ENCODE measurements around the gene THBD.

Gene THBD, protein sequence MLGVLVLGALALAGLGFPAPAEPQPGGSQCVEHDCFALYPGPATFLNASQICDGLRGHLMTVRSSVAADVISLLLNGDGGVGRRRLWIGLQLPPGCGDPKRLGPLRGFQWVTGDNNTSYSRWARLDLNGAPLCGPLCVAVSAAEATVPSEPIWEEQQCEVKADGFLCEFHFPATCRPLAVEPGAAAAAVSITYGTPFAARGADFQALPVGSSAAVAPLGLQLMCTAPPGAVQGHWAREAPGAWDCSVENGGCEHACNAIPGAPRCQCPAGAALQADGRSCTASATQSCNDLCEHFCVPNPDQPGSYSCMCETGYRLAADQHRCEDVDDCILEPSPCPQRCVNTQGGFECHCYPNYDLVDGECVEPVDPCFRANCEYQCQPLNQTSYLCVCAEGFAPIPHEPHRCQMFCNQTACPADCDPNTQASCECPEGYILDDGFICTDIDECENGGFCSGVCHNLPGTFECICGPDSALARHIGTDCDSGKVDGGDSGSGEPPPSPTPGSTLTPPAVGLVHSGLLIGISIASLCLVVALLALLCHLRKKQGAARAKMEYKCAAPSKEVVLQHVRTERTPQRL

DNA sequence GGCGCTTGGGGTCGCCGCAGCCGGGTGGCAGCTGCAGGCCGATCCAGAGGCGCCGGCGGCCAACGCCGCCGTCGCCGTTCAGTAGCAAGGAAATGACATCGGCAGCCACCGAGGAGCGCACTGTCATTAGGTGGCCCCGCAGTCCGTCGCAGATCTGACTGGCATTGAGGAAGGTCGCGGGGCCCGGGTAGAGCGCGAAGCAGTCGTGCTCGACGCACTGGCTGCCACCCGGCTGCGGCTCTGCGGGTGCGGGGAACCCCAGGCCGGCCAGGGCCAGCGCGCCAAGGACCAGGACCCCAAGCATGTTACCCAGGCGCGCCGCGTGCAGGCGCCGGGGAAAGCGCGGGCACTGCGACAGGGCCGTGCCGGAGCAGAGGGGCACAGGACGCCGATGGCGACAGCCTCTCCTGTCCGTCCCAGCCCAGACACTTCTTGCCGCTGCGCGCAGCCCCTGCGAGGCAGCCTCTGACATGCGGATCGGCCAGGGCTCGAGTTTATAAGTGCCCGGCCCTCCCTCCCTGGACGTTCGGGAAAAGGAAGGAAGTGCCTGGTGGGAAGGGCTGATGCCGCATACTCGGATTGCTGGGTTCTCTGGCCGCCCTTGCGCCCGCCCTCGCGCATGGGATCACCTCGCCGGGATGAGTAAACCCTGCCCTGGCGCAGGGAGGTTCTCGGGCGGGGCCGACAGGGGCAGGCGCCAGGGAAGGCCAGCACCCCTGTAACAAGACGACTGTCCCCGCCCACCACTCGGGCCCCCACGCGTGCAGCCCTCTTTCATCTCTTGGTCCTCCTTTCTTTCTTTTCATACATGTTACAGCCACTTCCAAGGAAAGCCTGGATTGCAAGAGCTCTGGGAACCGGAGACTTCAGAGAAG lies at the start of gene THBD:
Gene THBD (minus strand): TSS at position 472 of the 875 bp plus-strand sequence. CDS start 168 bp downstream, at position 304.
- no peak for DNase-seq (ENCODE audit: low read depth)

DNA sequence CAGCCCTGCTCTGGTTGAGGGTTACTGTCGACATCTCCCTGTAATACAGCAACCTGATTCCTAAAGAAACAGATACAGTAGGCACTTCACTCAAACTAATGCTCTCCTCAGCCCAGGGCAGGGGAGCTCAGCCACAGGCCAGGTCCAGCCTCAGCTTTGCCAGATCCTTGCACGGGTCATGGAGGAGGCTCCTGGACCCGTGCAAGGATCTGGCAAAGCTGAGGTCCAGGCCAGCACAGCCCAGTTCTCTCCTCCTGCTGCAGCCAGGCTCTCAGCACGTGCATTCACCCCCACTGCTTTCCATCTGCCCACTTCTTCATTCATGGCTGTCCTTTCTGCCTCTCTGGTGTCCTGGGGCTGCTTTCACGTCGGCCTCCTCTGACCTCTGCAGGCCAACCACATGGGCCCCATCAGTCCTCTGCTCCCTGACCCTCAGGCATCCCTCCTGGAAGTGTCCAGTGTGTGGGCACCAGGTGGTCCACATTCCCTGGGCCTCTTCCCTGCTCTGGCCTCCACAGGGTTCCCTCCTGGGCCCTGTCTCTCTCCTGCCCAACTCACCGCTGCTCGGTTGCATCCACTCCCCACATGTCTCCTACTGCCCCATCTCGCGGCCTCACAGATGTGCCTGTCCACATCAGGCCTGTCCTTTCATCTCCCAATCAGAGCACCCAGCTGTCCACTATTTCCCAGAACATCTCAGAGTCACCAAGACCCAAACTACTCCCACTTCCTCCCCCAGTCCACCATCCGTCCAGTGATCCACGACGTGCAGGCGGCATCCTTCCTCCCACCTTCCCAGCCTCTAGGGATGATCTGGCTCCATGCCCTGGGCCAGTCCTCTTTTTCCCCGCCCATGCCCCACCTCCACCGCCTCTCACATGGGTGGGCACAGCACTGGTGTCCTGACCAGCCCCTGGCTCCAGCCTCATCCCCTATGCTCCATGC lies 48.4 kb upstream of the THBD start:
- no peak for DNase-seq (ENCODE audit: low read depth)

DNA sequence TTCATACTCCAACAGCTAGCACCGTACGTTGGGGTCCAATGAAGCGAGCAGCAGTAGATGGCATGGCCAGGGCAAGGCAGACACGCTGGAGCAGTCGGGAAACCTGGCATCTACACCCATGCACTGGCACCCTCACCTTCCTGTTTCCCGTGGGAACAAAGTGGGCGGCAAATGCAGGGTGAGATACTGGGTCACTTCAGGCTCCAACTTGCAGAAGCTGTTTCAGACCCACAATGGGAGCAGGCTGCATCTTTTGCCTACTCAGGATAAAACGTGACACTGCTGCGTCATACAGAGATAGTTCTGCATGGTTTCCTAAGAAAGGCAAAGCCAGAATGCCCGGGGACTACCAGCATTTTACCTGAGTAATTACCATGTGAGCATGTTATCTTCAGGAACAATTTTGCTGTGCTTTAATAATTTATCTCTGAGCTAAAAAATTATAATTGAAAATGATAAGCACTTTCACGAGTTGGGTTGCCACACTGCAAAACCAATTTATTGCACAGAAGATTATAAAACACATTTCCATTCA lies 47.6 kb upstream of the THBD start:
- no peak for DNase-seq (ENCODE audit: low read depth)

DNA sequence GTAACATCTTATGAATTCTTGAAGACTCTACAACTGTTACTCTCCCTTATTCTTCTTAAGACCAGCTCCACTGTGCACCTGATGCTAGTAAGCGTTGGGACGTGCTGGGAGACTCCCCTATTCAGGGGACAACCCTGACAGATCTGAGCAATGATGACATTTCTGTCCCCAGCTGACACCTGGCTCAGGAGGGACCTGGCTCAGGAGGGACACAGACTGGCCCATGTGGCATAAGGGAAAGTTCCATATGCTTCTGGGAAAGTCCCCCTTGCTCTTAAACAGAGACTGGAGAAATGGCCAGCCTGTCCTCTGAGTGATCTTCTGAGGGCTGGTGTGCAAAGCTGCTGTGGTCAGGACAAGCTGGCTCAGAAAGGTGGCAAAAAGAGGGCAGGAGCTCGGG lies 46.6 kb upstream of the THBD start:
- DNase-seq (ENCODE audit: low read depth), result no peak

DNA sequence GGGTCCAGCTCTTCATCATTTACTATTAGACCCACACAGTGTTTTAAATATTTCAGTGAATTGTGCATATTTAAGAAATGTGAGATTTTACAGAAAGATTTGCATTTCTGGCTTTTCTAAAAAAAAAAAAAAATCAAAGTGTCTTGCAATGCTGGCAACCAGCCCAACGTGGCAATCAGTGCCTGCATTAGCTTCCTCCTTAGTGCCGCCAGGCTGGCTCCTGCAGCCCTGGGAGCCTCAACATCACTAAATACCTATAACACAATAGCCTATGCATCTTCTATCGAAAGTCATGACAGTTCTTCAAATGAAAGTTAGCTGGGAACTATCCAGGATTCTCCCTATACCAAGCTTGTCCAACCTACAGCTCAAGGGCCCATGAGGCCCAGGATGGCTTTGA lies 46.0 kb upstream of the THBD start:
- DNase-seq (ENCODE audit: low read depth), result no peak

DNA sequence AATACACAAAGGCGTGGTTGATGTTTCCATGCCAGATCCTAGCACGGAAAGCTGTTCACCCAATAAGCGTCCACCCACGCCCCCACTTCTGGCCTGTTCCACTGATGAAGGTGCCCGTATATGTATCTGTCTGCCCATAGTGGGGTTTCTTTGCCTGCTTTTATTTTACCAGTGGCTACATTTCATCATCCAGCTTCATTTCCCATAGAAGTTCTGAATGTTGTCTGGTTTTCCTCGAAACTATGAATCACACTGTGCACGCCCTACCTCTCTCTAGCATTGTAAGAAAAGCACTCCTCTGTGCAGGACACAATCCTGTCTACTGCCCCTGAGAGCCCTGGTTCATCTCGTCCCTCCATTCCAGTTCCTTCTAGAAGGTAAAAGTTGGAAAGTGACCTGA lies 45.5 kb upstream of the THBD start:
- no peak for DNase-seq (ENCODE audit: low read depth)

DNA sequence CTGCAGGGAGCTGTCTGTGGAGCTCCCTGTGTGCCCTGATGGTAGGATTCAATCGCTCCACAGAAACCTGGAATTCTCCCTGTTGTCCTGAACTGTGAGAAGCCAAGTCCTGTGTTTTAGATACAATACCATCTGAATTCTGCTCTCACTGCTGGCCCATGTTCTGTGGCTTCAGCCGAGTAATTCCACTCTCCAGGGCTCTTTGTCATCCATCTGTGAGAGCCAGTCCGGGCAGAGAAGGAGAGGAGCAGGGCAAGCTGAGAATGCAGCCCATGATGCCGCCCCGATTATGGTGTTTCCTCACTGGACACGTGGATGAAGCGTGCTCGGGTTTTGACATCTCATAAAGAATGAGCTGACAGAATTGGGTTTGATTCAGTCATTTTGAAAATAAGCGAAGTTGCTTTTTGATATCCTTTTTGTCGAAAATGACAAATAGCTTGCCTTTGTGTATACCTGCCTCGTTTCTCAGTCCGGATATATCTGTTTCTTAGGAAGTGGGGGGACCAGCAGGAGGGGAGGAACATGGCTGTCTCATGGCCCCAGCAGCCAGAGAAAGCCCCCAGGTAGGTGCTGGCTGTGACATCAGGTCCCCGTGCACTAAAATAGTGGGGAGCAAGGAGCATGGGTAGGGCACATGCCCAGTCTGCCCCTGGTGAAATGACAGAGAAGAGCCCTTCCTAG lies 44.9 kb upstream of the THBD start:
- DNase-seq (ENCODE audit: low read depth), result no peak

DNA sequence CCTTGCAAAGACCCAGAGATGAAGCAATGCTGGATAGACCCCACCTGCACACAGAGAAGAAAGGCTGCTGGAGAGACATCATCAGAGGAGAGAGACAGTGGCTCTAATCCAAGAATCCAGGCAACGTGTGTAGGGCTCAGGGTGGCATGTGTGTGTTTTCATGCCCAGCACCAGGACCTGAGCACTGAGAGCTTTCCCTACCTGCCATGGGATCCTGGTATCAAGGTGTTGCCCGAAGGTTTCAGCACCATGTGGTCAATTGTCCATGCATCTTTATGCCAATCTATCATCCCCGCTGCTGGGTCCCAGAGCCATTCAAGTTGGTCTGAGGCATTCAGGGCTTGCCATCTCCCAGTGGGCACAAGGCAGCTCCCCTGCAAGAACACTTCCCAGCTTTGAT lies 44.1 kb upstream of the THBD start:
- DNase-seq (ENCODE audit: low read depth), result no peak

DNA sequence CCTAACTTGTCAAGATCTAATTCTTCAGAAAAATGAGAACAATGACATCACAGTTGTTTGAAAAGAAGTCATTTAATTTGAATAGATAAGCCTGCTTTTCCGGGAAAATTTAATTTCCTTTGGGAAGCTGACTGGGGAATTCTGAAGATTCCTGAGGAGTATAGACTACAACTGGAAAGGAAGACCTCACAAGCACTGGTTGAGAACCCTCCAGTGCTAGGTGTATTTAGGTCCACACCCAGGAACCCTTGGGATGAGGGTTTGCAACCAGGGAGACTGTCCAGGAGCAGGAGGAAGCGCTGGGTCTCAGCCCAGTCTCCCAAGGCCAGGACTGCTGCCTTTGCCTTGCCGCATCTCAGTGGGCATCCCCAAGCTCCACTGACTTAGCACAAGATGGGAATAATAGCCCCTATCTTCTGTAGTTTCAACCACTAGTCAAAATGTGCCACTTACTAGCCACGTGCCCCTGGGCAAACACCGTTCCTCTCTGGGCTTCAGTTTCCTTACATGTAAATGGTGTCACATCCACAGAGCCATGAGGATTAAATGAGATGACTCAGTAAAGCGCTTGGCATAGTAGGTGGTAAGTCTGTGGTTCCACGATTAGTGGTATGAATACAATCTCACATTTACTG lies 43.5 kb upstream of the THBD start:
- DNase-seq (ENCODE audit: low read depth), result no peak

DNA sequence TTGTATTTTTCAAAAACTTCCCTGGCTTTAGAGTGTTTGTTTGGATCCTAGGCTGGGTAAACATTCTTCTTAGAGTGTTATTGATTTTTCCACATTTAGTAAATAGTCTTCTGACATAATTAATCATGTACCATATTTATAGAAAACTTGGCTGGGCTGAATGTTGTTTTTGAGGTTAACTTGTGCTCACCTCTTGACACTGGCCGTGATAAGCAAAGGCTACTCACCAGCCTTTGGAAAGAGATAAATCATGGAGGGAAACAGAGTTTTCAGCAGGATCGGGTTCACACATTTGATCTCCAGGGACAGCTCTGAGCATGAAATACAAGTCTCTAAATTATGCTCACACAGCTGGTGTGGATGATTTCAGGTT lies 42.9 kb upstream of the THBD start:
- DNase-seq (ENCODE audit: low read depth), result no peak

DNA sequence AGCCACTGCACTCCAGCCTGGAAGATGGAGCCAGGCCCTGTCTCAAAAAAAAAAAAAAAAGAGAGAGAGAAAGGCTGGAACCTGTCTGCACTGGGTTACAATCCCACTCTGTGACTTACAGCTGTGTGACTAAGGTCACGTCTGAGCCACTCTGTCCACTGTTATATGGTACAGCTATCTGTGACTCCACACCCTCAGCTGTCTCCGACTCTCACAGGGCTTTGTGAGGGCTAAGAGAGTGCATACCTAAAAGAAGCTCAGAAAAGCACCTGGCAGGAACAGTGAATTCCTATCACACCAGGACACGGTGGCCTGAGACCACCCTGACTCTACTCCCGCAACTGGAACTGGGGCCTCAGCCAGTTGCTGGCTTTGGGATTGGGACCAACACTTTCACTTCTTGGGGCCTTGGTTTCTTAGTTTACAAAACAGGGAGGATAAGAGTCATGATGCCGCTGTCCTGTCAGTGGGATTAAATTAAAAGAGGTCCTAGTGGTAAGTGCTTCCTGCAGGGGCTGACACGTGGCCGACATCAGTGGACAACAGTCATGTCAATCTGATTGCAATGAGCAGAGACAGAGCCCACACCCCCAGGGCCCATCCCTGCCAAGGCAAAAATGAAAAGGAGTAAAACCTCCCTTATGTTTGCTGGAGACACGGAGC lies 42.4 kb upstream of the THBD start:
- DNase-seq (ENCODE audit: low read depth), result no peak

DNA sequence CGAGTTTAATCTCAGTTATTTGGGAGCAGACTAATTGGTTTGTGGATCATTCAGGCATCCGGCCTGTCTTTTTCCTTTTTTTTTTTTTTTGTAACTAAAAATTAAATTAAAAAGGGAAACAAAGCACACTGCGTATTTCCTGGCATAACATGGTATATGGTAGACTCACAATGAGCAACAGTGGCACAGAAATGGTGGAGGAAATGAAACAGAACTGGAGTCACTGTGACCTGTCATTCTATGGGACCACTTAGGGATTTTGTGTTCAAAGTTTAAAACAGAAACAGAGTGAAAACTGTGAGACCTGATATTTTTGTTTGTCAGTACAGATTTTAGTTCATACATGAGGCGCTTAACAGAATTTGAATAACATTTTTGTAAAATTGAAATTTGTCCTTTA lies 41.4 kb upstream of the THBD start:
- no peak for DNase-seq (ENCODE audit: low read depth)

DNA sequence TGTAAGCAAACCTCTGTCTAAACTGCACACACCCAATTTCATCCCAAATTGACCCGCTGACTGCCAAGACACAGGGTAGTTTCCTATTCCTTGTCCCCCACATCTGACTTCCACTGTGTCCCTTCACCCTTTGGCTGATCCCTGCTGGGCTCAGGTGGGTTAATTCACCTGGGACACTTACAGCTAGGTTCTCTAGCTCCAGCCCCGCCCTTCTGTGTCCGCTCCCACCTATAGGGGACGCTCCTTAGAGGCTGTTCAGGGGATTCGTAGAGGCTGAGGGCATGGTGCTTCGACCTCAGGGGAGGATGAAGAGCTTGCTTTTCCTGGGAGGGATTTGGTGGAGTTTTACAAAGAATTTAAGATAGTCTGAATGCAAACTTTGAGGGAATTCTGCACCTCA lies 40.7 kb upstream of the THBD start:
- DNase-seq (ENCODE audit: low read depth), result no peak

DNA sequence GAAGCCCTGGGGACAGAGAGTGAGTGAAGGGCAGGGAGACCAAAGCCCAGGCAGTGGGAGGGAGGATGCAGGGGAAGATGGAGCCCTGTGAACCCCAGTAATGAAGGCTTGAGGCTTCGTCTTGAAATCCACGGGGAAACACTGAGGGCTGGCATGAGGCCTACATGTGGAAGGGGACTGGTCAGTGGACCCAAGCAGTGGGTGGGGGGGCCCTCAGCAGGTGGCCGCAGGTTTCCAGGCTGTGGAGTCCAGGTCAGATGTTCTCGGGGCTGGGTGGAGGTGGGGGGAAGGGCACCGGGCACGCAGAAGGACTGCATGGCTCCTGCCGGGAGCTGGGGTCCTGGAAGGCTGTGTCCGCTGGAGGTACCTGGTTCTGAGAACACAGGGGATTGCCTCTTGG lies 39.4 kb upstream of the THBD start:
- no peak for DNase-seq (ENCODE audit: low read depth)

DNA sequence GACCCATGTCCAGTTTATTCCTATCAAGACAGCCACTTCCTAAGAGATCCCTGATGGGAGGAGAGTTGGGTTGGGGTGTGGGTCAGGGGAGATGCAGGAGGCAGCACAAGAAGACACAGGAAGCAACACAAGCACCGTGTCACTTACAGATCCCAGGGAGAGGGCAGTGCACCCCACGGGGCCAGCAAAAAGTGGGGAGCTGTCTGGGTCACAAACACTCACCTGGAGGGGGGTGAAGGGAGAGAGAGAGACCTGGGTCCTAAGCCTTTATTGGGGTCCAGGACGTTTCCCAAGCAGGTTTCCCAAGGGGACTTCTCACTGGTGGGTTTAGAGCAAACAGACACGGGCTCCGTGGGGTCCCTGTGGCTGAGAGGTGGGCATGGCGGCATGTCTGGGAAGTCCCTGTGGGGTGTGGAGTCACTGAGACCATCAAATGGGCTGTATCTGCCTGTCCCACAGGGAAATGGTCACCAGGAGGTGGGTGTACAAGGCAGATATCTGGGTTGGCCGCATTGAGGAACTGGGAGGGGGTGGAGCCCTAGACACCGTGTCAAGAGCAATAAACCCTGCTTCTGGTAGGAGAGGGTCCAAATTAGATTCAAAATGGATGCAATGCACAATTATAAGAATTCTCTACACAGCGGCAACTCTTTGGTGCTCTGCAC lies 38.2 kb upstream of the THBD start:
- no peak for DNase-seq (ENCODE audit: low read depth)

DNA sequence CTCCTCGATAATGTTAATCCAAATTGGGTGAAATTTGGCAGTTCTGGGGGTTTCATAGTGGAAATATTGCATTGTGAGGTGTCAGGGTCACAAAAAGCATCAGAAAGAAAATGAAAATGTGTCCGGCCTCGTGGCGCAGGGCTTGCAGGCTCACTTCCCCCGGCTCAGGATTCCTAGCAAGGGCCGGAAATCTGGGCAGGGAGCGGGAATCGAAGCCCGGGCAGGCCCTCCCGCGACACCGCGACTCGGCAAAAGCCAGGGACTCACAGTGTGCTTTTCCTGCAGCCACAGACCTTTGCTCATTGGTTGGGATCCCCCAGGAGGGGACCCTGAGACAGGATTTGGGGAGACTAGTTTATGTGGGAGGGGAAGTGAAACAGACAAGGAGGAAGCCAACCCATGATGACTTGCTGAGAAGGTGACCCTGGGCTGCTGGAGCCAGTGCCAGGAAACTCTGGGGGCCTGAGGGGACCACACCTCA lies 37.5 kb upstream of the THBD start:
- no peak for DNase-seq (ENCODE audit: low read depth)

DNA sequence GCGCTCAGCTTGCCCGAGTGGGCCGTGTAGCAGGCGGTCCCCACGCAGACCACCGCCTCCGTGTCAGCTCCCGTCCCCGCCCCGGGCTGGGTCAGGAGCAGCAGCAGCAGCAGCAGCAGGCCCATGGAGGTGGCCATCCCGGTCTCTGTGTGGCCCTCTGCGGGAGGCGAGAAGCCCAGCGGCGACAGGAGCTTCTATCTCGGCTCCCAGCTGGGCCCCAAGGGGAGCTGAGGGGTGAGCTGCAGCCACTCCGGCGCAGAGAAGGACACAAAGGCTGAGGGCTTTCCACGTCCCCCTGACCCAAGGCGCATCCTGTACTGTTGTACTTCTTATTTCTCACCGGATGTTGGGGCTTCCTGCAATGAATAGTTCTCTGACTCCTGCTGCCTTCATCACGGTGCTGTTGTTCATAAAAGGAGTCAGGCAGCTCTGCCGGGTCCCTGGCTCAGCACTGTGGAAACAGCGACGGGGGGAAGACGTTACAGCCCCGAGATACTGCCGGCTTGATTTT lies 36.6 kb upstream of the THBD start, which contains the start of gene CD93:
Gene CD93 (minus strand): TSS at position 269 of the 511 bp plus-strand sequence. CDS start 132 bp downstream, at position 137.
- DNase-seq (ENCODE audit: low read depth), result no peak

DNA sequence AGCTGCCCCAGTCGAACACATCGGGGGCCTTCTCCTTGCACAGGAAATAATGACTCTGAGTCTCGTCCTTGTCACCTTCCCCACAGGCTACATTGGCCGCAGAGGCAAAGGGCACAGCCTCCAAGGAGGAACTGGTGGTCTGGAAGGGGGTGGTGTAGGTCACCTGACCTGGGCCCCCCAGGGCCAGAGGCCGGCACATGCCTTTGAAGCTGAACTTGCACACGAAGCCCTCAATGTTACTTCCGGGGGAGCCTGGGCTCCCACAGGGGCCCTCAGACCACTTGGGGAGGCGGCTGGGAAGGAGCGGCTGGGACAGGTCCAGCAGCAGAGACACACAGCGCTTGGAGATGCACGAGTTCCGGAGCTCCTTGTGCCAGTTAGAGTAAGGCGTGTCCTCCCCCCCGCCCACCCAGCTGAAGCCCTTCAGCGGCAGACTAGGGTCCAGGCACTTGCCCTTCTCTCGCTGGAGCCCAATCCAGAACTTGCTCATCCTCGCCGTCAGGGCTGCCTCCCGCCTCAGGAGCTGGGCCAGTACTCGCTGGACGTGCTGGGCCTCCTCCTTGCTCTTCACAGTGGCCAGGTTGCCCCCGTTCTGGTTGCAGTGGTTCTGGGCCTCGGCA lies 36.1 kb upstream of the THBD start:
- no peak for DNase-seq (ENCODE audit: low read depth)
